SU-DHL-6 (cell line): ENCODE results near the gene STRBP.

Experiments used
- EZH2phosphoT487 ChIP-seq: fragments of 200-600 bp; sonication (generic), shearing (Covaris generic); conservative IDR thresholded peaks from 2 replicates; pipeline ENCODE4 v1.6.1; 2018; ENCODE audit warnings: mild to moderate bottlenecking, antibody characterized with exemption, low read length, moderate library complexity, mixed read lengths
- TF ChIP-seq, protein P1 (sequence below): fragments of 200-600 bp; sonication (generic); IDR thresholded peaks from one replicate; pipeline ENCODE4 v1.5.1; 2017; ENCODE audit warnings: antibody characterized with exemption, mild to moderate bottlenecking, low read length, moderate library complexity; ENCODE audit not compliant: insufficient read depth, poor library complexity, severe bottlenecking

DNA sequence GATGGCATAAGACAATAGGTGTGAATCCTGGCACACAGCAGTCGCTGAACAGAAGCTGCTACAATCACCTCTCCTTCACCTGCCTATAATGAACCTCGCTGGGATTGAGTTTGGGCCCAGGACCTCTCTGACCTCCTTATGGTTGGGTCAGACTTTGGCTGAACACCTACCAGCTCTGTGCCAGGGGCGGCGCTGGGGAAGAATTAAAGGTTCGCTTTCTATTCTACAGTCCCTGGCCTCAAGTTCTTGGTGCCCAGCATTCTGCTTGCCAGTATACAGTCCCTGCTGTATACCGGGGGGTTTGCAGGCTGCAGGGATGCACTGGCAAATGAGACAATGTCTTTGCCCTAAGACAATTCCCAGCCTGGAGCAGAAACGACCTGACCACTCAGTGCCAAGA is 895 bp upstream of the STRBP start:
- TF ChIP-seq, protein P1, sequence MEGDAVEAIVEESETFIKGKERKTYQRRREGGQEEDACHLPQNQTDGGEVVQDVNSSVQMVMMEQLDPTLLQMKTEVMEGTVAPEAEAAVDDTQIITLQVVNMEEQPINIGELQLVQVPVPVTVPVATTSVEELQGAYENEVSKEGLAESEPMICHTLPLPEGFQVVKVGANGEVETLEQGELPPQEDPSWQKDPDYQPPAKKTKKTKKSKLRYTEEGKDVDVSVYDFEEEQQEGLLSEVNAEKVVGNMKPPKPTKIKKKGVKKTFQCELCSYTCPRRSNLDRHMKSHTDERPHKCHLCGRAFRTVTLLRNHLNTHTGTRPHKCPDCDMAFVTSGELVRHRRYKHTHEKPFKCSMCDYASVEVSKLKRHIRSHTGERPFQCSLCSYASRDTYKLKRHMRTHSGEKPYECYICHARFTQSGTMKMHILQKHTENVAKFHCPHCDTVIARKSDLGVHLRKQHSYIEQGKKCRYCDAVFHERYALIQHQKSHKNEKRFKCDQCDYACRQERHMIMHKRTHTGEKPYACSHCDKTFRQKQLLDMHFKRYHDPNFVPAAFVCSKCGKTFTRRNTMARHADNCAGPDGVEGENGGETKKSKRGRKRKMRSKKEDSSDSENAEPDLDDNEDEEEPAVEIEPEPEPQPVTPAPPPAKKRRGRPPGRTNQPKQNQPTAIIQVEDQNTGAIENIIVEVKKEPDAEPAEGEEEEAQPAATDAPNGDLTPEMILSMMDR, result no peak
- no peak for TF ChIP-seq EZH2phosphoT487
